ENCODE measurements around the gene GLIPR1. TPM values are rescaled to one million over a fixed set of nuclear protein-coding genes. Genes with fewer than 3 reads are reported as not detected.

GLIPR1 gene
- total RNA-seq, 1 donor from 2014 or later: 38.2 TPM

DNA sequence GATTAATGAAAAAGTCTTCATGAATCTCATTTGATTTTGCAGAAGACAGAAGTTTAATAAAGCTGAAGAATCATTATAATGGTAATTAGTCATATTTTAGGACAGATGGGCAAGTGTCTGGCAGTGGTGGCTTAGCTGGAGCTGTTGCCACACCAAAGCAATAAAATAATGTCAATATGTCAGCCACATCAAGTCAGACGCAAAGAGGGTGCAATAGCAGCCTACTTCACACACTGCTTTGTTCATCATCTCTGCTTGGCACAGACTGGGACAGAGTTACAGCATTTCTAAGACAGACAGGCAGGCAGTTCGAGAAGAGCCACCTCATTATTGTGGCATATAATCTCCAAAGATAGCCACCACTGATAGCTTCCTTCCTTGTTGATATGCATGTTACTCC lies 47.7 kb downstream of the GLIPR1 start:
- ATAC-seq: no peak
- Histone ChIP-seq H3K4me1 (no peaks in the 10 kb centered on the region), H3K27me3 (no peaks in the 10 kb centered on the region), H3K36me3 (no peaks in the 10 kb centered on the region), H3K4me3 (no peak overlapping the region), H3K9me3 (no peaks in the 10 kb centered on the region), H3K27ac (no peak overlapping the region)
- intact Hi-C loops (cut with DNase I): loop anchor here (10.0 kb wide), 1 partner anchor 507 kb away; the partner anchor contains the start of gene PHLDA1
- no peak for TF ChIP-seq CTCF (IDR thresholded peaks at IDR 0.05)
- DNase-seq: no peak

- no peaks in the 10 kb centered on the region for H3K27me3 ChIP-seq
- H3K4me1 ChIP-seq: no peaks in the 10 kb centered on the region
- no peak overlapping the region for H3K4me3 ChIP-seq
- ATAC-seq (no peak), DNase-seq (no peak)
- TF ChIP-seq CTCF (IDR thresholded peaks at IDR 0.05): no peak
- no peaks in the 10 kb centered on the region for H3K36me3 ChIP-seq
- H3K27ac ChIP-seq: no peak overlapping the region
- intact Hi-C loops (cut with DNase I): loop anchor here (10.0 kb wide), 1 partner anchor 506 kb away; the partner anchor contains the start of gene PHLDA1
- H3K9me3 ChIP-seq: no peaks in the 10 kb centered on the region
Measured at GRCh38 chr12:75528692-75529091, 48.1 kb downstream of the GLIPR1 start.

GRCh38 chr12:75529316-75529715 lies 48.8 kb downstream of the GLIPR1 start:
- Histone ChIP-seq H3K4me3 (no peak overlapping the region), H3K27ac (no peak overlapping the region), H3K9me3 (no peaks in the 10 kb centered on the region), H3K27me3 (no peaks in the 10 kb centered on the region), H3K36me3 (no peaks in the 10 kb centered on the region), H3K4me1 (no peaks in the 10 kb centered on the region)
- DNase-seq (no peak), ATAC-seq (no peak)
- intact Hi-C loops (cut with DNase I): loop anchor here (10.0 kb wide), 1 partner anchor 505 kb away; the partner anchor contains the start of gene PHLDA1
- TF ChIP-seq CTCF (IDR thresholded peaks at IDR 0.05): no peak

DNA sequence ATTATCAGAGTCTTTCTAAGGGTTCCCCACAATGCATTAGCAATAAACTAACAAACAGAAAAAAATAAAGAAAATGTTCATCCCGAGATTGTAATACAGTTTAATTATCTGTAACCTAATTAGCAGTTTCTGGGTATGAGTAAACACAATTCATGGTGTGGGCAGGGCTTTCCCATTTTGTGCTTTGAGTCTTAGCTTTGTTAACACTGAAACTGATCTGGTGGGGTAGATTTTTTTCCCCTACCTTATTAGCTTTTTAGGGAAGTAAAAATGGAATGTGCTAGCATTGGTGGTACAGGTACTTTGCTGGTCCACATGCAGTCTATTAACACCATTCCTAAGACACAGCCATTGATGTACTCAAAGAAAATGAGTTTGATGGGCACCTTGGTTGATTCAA lies 49.3 kb downstream of the GLIPR1 start:
- ATAC-seq (no peak), DNase-seq (no peak)
- Histone ChIP-seq H3K9me3 (no peaks in the 10 kb centered on the region), H3K36me3 (no peaks in the 10 kb centered on the region), H3K27me3 (no peaks in the 10 kb centered on the region), H3K4me1 (no peaks in the 10 kb centered on the region), H3K27ac (no peak overlapping the region), H3K4me3 (no peak overlapping the region)
- intact Hi-C loops (cut with DNase I): loop anchor here (10.0 kb wide), 1 partner anchor 505 kb away; the partner anchor contains the start of gene PHLDA1
- TF ChIP-seq CTCF (IDR thresholded peaks at IDR 0.05): no peak

DNA sequence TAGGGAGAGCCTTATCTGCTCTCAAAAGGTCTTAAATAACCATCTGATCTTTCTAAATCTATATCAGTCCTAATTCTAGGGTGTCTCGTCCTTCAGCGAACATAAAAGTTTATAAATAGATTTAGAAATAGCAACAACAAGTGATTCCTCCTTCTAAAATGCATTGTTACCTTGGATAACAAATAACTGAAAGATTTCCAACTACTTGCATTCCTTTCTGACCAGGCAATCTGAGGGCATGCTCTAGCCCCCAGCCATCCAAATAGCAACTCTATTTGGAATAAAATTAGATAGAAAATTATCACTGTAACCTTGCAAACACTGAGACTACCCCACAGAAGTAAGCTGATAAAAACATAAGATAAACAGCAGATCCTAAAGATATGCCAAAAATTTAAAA lies 52.7 kb downstream of the GLIPR1 start:
- no peaks in the 10 kb centered on the region for H3K27me3 ChIP-seq
- TF ChIP-seq CTCF (IDR thresholded peaks at IDR 0.05): no peak
- H3K9me3 ChIP-seq: no peaks in the 10 kb centered on the region
- H3K27ac ChIP-seq: no peak overlapping the region
- DNase-seq (no peak), ATAC-seq (no peak)
- intact Hi-C loops (cut with DNase I): no loop called here
- H3K36me3 ChIP-seq: no peaks in the 10 kb centered on the region
- H3K4me1 ChIP-seq: no peaks in the 10 kb centered on the region
- no peak overlapping the region for H3K4me3 ChIP-seq

DNA sequence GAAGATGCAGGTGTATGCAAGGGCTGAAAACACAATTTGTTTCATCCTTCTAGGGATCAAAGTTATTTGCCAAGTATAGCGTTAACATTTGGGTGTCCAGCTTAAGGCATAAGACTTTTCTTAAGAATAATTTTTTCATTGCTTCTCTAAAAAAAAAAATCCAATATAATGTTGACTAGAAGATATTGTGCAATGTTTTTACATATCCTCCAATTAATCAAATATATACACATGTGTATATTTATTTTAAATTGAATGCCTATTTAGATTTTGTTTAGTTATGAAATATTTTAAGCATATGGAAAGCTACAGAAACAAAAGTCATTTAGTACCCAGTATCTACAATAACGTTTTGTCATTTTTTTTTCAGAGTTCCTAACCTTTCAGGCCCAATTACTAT lies 59.3 kb downstream of the GLIPR1 start:
- intact Hi-C loops (cut with DNase I): no loop called here
- no peaks in the 10 kb centered on the region for H3K27me3 ChIP-seq

More for the DNA sequence above, 59.3 kb downstream of the GLIPR1 start:
- Histone ChIP-seq H3K27ac (no peak overlapping the region), H3K4me1 (no peaks in the 10 kb centered on the region), H3K9me3 (no peaks in the 10 kb centered on the region), H3K4me3 (no peak overlapping the region), H3K36me3 (no peaks in the 10 kb centered on the region)
- ATAC-seq (no peak), DNase-seq (no peak)
- no peak for TF ChIP-seq CTCF (IDR thresholded peaks at IDR 0.05)
